Glutamatergic neuron (in vitro differentiated cells): ENCODE measurements around the gene U2AF1L4. TPM values are rescaled to one million over a fixed set of nuclear protein-coding genes. Genes with fewer than 3 reads are reported as not detected.
A peak's percentile ranks its signal among the peaks of the same experiment; 100 is the strongest.

ENCODE experiments used
- DNase-seq: peaks from one replicate; pipeline ENCODE4 v3.0.0; 2022
- H3K27ac Mint-ChIP-seq: one replicate; pipeline ENCODE4 v1.8.0; 2020; ENCODE audit warnings: mild to moderate bottlenecking, mixed read lengths, inconsistent platforms; ENCODE audit not compliant: unreplicated experiment
- H3K27me3 Mint-ChIP-seq: one replicate; pipeline ENCODE4 v1.8.0; 2020; ENCODE audit warnings: mild to moderate bottlenecking, moderate library complexity, mixed read lengths, inconsistent platforms; ENCODE audit not compliant: unreplicated experiment
- H3K36me3 Mint-ChIP-seq: one replicate; pipeline ENCODE4 v1.8.0; 2020; ENCODE audit warnings: mild to moderate bottlenecking, mixed read lengths, inconsistent platforms; ENCODE audit not compliant: unreplicated experiment
- H3K4me1 Mint-ChIP-seq: one replicate; pipeline ENCODE4 v1.8.0; 2020; ENCODE audit warnings: mild to moderate bottlenecking, low read depth, mixed read lengths, inconsistent platforms; ENCODE audit not compliant: unreplicated experiment
- H3K4me3 Mint-ChIP-seq: one replicate; pipeline ENCODE4 v1.8.0; 2020; ENCODE audit warnings: mild to moderate bottlenecking, mixed read lengths, inconsistent platforms; ENCODE audit not compliant: unreplicated experiment
- H3K9me3 Mint-ChIP-seq: one replicate; pipeline ENCODE4 v1.8.0; 2020; ENCODE audit warnings: mild to moderate bottlenecking, moderate library complexity, mixed read lengths, inconsistent platforms; ENCODE audit not compliant: unreplicated experiment
- total RNA-seq: library from RNA; stranded (reverse); fragmentation: NEBNext Ultra II Directional; extraction: Animal tissue kit (Norgen Biotek cat#: 25700); gene quantifications from one replicate; pipeline ENCODE4 v1.2.1, GENCODE V29; 2021; ENCODE audit not compliant: unreplicated experiment
- TF ChIP-seq, protein P1 (sequence below): fragments of 200-600 bp; sonication (generic); IDR thresholded peaks from one replicate; pipeline ENCODE4 v1.5.0; 2021; ENCODE audit not compliant: partially characterized antibody, unreplicated experiment

The U2AF1L4 gene
- total RNA-seq, 1 donor from 2014 or later = 24.3 TPM

DNA sequence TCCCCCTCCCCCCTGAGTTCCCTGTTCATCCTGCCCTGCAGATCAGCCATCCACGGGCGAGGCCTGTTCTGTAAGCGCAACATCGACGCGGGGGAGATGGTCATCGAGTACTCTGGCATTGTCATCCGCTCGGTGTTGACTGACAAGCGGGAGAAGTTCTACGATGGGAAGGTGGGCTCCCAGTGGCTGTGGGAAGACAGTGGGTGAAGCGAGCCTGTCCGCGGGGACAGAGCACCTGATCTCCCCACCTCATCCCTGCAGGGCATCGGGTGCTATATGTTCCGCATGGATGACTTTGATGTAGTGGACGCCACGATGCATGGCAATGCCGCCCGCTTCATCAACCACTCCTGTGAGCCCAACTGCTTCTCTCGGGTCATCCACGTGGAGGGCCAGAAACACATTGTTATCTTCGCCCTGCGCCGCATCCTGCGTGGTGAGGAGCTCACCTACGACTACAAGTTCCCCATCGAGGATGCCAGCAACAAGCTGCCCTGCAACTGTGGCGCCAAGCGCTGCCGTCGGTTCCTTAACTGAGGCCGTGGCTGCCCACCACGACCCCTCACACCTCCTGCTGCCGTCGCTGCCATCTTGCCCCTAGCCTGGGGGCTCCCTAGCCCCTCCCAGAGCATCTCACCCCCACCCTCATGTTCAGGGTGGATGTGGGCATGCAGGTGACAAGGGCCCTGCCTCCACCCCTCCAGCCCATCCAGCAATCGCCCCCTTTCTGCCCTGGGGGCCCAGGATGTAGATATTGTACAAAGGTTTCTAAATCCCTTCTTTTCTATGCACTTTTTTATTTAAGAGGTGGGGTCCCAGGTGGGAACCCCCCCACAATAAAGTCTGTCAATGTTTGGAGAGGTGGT lies 7.0 kb downstream of the U2AF1L4 start:
- no peak overlapping the region for H3K4me3 Mint-ChIP-seq
- H3K36me3 Mint-ChIP-seq = peaks cover 4% of the 10 kb centered on the region
- no peaks in the 10 kb centered on the region for H3K4me1 Mint-ChIP-seq
- H3K27ac Mint-ChIP-seq = no peak overlapping the region
- no peak for DNase-seq
- TF ChIP-seq, protein P1, sequence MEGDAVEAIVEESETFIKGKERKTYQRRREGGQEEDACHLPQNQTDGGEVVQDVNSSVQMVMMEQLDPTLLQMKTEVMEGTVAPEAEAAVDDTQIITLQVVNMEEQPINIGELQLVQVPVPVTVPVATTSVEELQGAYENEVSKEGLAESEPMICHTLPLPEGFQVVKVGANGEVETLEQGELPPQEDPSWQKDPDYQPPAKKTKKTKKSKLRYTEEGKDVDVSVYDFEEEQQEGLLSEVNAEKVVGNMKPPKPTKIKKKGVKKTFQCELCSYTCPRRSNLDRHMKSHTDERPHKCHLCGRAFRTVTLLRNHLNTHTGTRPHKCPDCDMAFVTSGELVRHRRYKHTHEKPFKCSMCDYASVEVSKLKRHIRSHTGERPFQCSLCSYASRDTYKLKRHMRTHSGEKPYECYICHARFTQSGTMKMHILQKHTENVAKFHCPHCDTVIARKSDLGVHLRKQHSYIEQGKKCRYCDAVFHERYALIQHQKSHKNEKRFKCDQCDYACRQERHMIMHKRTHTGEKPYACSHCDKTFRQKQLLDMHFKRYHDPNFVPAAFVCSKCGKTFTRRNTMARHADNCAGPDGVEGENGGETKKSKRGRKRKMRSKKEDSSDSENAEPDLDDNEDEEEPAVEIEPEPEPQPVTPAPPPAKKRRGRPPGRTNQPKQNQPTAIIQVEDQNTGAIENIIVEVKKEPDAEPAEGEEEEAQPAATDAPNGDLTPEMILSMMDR = no peak
- H3K9me3 Mint-ChIP-seq = peaks cover 11% of the 10 kb centered on the region
- peaks cover 7% of the 10 kb centered on the region for H3K27me3 Mint-ChIP-seq

DNA sequence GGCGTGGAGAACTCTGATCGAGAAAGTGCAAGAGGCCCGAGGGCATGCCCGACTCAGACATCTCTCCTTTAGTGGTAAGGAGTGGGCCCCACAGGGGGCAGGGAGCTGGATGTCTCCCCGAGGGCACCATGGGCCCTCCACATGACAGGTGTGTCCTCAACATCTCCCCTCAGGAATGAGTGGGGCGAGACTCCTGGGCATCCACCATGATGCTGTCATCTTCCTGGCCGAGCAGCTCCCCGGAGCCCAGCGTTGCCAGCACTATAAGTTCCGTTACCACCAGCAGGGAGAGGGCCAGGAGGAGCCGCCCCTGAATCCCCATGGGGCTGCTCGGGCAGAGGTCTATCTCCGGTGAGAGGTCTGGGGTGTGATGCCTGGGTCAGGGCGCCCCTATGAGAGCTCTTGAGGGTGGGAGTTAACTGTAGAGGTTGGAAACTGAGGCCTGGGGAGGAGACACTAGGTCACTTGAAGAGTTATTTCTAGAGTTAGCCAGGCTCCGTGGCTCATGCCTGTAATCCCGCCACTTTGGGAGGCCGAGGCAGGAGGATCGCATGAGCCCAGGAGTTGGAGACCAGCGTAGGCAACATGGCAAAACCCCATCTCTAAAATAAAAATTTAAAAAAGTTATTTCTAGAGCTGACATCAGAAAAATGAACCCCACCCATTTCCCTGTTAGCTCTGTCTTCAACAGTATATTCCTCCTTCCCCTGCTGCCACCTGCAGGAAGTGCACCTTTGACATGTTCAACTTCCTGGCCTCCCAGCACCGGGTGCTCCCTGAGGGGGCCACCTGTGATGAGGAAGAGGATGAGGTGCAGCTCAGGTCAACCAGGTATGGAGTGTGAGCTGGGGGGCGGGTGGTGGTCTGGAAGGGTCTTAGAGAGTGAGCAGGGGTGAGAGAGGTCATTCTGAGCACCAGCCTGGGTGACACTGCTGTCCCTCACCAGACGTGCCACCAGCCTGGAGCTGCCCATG lies 8.0 kb downstream of the U2AF1L4 start:
- Mint-ChIP-seq H3K9me3 (peaks cover 6% of the 10 kb centered on the region), H3K4me1 (no peaks in the 10 kb centered on the region), H3K27me3 (peaks cover 7% of the 10 kb centered on the region), H3K4me3 (no peak overlapping the region), H3K27ac (no peak overlapping the region), H3K36me3 (peaks cover 4% of the 10 kb centered on the region)
- no peak for DNase-seq
- TF ChIP-seq, protein P1 = no peak

DNA sequence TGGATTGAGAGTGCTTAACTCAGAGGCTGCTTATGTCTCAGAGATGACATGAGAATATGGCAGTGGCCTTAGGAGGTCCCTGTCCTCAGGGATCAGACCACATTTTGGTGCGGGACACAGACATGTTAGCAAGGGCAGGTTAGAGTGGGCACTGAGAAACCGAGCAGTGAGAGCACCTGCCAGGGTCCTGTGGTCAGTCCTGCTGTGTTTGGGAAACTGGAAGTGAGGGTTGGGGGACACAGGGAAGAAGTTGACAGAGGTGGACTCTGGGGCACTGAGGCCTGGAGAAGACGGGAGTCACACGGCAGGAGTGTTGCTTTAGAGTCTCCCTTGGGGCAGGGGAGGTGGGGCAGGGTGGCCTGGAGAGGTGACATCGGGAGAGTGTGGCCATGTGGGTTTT lies 10.3 kb downstream of the U2AF1L4 start:
- no peak for DNase-seq
- H3K36me3 Mint-ChIP-seq = peaks cover 4% of the 10 kb centered on the region
- H3K27me3 Mint-ChIP-seq = peaks cover 9% of the 10 kb centered on the region
- TF ChIP-seq, protein P1 = no peak
- peaks cover 5% of the 10 kb centered on the region for H3K9me3 Mint-ChIP-seq
- H3K4me1 Mint-ChIP-seq = no peaks in the 10 kb centered on the region
- H3K4me3 Mint-ChIP-seq = no peak overlapping the region
- no peak overlapping the region for H3K27ac Mint-ChIP-seq

DNA sequence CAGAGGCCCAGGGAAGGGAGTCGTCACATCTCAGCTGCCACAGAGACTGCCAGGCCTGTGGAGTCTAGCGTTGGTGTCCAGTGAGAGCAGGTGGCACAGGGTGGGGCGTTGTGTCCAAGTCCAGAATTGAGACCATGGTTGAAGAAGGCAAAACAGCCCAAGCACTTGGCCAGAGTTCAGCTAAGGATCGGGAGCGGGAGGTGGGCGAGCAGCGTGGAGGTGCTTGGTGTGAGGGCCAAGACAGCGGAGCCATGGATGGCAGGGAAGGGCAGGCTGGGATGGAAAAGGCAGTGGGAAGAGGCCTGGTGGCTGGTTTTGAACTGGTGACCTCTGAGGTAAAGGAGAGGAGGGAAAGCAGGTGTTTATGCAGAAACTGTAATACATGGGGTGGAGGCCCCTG lies 10.9 kb downstream of the U2AF1L4 start:
- H3K4me1 Mint-ChIP-seq = no peaks in the 10 kb centered on the region
- DNase-seq = no peak
- H3K36me3 Mint-ChIP-seq = peaks cover 4% of the 10 kb centered on the region
- TF ChIP-seq, protein P1 = no peak
- no peak overlapping the region for H3K4me3 Mint-ChIP-seq
- peaks cover 10% of the 10 kb centered on the region for H3K27me3 Mint-ChIP-seq
- H3K27ac Mint-ChIP-seq = peak overlapping the region; percentile 73
- peaks cover 5% of the 10 kb centered on the region for H3K9me3 Mint-ChIP-seq
